Effector memory CD4-positive, alpha-beta T cell (primary cell): ENCODE data around the gene CLP1.

Source experiments
- DNase-seq, 3 donors: peaks; one replicate each; pipeline ENCODE4 v3.0.0-alpha.2; 2020
- H3K27ac ChIP-seq: 2 replicates; pipeline ENCODE4 v1.7.0; 2013; ENCODE audit warnings: mild to moderate bottlenecking, low read length, moderate library complexity; ENCODE audit not compliant: insufficient read depth, poor library complexity, severe bottlenecking
- H3K27me3 ChIP-seq: replicated peaks from 2 replicates; pipeline ENCODE4 v1.7.0; 2013; ENCODE audit warnings: mild to moderate bottlenecking, low read length; ENCODE audit not compliant: insufficient read depth, control insufficient read depth, poor library complexity, severe bottlenecking
- H3K36me3 ChIP-seq: 2 replicates; pipeline ENCODE4 v1.7.0; 2013; ENCODE audit warnings: mild to moderate bottlenecking, low read length, moderate library complexity; ENCODE audit not compliant: control insufficient read depth, insufficient read depth
- H3K4me1 ChIP-seq: 2 replicates; pipeline ENCODE4 v1.7.0; 2013; ENCODE audit warnings: low read length, mild to moderate bottlenecking; ENCODE audit not compliant: control insufficient read depth, insufficient read depth, poor library complexity, severe bottlenecking
- H3K4me3 ChIP-seq: 2 replicates; pipeline ENCODE4 v1.7.0; 2013; ENCODE audit warnings: low read length, low read depth, mild to moderate bottlenecking; ENCODE audit not compliant: insufficient read depth, poor library complexity, severe bottlenecking
- H3K9me3 ChIP-seq: 2 replicates; pipeline ENCODE4 v1.7.0; 2013; ENCODE audit warnings: mild to moderate bottlenecking, low read length, moderate library complexity; ENCODE audit not compliant: control insufficient read depth
- total RNA-seq, 3 donors: gene quantifications; one replicate each; lab custom pipeline; 2026; lab: John Stamatoyannopoulos, UW

CLP1 gene
- 11.0 to 20.1 (median 17.6) reads per million in 3 donors for total RNA-seq

DNA sequence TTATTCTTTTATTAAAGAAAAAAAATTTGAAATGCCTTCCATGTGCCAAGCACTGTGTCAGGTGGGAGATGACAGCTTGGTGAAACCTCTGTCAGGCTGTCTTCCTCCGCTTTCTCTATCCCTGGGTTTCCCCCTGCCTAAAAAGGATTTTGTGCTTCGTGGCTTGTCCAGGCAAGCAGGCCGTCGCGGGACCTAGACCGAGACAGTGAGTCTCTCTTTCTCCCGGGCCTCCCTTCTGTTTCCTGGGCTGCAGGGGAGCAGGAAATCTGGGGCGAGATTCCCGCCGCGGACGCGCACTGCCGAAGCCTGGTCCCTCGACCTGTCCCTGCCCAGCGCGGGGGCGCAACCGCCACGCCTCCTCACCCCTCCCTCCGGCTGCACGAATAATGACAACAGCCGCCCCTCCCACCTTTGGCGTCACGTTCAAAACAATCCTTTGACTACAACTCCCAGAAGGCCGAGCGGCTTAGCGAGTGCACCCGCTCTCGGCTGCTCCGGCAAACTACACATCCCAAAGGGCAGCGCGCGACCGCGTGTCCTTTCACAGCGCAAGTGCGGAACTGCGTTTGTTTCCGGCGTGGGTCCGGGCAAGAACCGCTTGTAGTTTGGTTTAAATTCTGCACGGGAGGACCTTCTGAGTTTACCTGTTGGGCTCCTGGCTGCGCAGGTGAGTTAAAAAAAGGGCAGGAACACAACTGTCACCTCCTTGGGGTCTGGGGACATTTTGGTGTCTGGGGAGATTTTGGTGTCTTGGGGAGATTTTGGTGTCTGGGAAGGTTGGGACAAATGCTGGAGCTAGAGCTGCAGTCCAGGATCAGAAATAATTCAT is at the start of gene CLP1:
Gene CLP1 (plus strand): TSS at position 569 of the 829 bp plus-strand sequence. CDS start 1,715 bp downstream, outside the sequence.
- Histone ChIP-seq H3K36me3 (peaks cover 32% of the 10 kb centered on the region), H3K9me3 (no peaks in the 10 kb centered on the region), H3K4me3 (peak within 1 kb of the TSS; percentile 64), H3K4me1 (peaks cover 9% of the 10 kb centered on the region), H3K27me3 (no peaks in the 10 kb centered on the region), H3K27ac (peak within 1 kb of the TSS; percentile 87)
- peak; percentile 96 to 99 (median 98) for DNase-seq

DNA sequence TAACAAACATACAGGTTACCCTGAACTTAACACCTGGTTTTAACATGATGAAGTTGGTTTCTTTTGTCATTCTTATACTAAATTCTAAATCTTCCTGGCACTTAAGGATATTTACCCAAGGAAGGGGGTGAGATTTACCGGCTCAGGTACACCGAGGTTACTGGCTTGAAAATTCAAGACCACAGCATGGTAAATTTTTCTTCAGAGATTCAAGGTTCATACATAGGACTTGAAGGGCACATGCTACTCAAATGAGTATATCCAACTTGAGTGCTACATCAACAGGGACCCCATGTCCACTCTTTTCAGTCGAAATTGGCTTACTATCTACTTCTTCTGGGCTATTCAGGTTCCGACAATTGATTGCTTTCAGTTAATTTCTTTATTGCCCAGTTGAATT is 47.4 kb upstream of the CLP1 start:
- Histone ChIP-seq H3K27me3 (no peaks in the 10 kb centered on the region), H3K9me3 (no peaks in the 10 kb centered on the region), H3K27ac (no peak overlapping the region), H3K4me3 (no peak overlapping the region), H3K4me1 (no peaks in the 10 kb centered on the region), H3K36me3 (no peaks in the 10 kb centered on the region)
- no peak for DNase-seq

DNA sequence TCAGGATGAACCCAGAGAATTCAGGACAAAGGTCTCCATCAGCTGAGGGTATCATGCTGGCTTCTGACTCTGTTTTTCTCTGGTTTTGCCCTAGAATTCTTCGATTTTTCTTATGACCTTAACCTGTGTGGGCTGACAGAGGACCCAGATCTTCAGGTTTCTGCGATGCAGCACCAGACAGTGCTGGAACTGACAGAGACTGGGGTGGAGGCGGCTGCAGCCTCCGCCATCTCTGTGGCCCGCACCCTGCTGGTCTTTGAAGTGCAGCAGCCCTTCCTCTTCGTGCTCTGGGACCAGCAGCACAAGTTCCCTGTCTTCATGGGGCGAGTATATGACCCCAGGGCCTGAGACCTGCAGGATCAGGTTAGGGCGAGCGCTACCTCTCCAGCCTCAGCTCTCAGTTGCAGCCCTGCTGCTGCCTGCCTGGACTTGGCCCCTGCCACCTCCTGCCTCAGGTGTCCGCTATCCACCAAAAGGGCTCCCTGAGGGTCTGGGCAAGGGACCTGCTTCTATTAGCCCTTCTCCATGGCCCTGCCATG is 43.3 kb upstream of the CLP1 start:
- Histone ChIP-seq H3K36me3 (no peaks in the 10 kb centered on the region), H3K27me3 (no peaks in the 10 kb centered on the region), H3K4me1 (no peaks in the 10 kb centered on the region)

GRCh38 chr11:57615308-57615707 is 42.3 kb upstream of the CLP1 start:
- Histone ChIP-seq H3K27ac (no peak overlapping the region), H3K27me3 (no peaks in the 10 kb centered on the region), H3K36me3 (no peaks in the 10 kb centered on the region), H3K9me3 (no peaks in the 10 kb centered on the region), H3K4me1 (no peaks in the 10 kb centered on the region), H3K4me3 (no peak overlapping the region)
- DNase-seq, result no peak

More for the DNA sequence above, 43.3 kb upstream of the CLP1 start:
- no peaks in the 10 kb centered on the region for H3K9me3 ChIP-seq
- no peak overlapping the region for H3K27ac ChIP-seq
- no peak overlapping the region for H3K4me3 ChIP-seq
- no peak for DNase-seq

DNA sequence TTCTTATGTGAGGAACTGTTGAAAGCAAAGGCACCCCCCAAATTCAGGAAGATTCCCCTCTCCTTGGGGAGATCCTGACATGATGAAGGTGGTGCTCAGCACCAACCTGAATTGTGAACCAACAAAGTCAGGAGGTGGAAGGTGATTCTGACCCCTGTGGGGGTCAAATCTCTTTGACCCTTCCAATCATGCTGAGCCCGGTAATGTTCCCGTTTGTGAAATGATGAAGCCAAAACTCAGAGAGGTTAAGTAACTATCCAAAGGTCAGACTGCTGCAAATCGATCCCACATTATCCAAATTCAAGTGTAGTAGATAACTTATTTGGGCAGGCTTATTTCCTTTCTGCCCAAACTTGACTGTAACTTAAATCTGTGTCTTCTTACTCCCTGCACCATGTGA is 41.0 kb upstream of the CLP1 start:
- no peaks in the 10 kb centered on the region for H3K9me3 ChIP-seq
- no peaks in the 10 kb centered on the region for H3K27me3 ChIP-seq
- no peaks in the 10 kb centered on the region for H3K36me3 ChIP-seq
- H3K27ac ChIP-seq, result no peak overlapping the region
- no peak overlapping the region for H3K4me3 ChIP-seq
- H3K4me1 ChIP-seq, result no peaks in the 10 kb centered on the region
- no peak for DNase-seq

GRCh38 chr11:57618438-57618837 is 39.1 kb upstream of the CLP1 start:
- Histone ChIP-seq H3K9me3 (no peaks in the 10 kb centered on the region), H3K4me1 (no peaks in the 10 kb centered on the region), H3K4me3 (no peak overlapping the region), H3K27ac (no peak overlapping the region), H3K36me3 (no peaks in the 10 kb centered on the region), H3K27me3 (no peaks in the 10 kb centered on the region)
- DNase-seq, result no peak

DNA sequence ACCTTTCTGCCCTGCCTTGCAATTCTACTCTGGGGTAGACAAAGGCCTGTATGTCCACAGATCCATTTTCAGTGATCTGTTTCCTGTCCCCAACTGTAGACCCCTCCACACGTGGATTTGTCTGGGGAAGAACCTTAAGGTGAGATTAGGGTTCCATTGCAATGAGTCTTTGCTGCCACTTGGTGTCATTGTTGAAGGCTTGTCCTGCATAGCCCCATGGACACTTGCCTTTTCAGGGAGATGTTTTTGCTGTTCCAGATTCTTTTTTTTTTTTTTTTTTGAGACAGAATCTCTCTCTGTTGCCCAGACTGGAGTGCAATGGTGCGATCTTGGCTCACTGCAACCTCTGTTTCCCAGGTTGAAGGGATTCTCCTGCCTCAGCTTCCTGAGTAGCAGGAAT is 38.2 kb upstream of the CLP1 start:
- Histone ChIP-seq H3K36me3 (no peaks in the 10 kb centered on the region), H3K27ac (no peak overlapping the region), H3K27me3 (no peaks in the 10 kb centered on the region), H3K9me3 (no peaks in the 10 kb centered on the region), H3K4me1 (no peaks in the 10 kb centered on the region), H3K4me3 (no peak overlapping the region)
- no peak for DNase-seq

- Histone ChIP-seq H3K9me3 (no peaks in the 10 kb centered on the region), H3K4me3 (no peak overlapping the region), H3K27ac (no peak overlapping the region), H3K4me1 (no peaks in the 10 kb centered on the region), H3K27me3 (no peaks in the 10 kb centered on the region), H3K36me3 (no peaks in the 10 kb centered on the region)
- DNase-seq, result no peak
Observed at GRCh38 chr11:57620467-57620866, 37.1 kb upstream of the CLP1 start.

- no peaks in the 10 kb centered on the region for H3K27me3 ChIP-seq
- no peaks in the 10 kb centered on the region for H3K36me3 ChIP-seq
- no peak for DNase-seq
- no peak overlapping the region for H3K27ac ChIP-seq
- H3K9me3 ChIP-seq, result no peaks in the 10 kb centered on the region
- H3K4me3 ChIP-seq, result no peak overlapping the region
- no peaks in the 10 kb centered on the region for H3K4me1 ChIP-seq
Observed at GRCh38 chr11:57622263-57622662, 35.3 kb upstream of the CLP1 start.

- no peak overlapping the region for H3K27ac ChIP-seq
- no peaks in the 10 kb centered on the region for H3K4me1 ChIP-seq
- no peaks in the 10 kb centered on the region for H3K27me3 ChIP-seq
- H3K36me3 ChIP-seq, result no peaks in the 10 kb centered on the region
- no peaks in the 10 kb centered on the region for H3K9me3 ChIP-seq
- H3K4me3 ChIP-seq, result no peak overlapping the region
- no peak for DNase-seq
Observed at GRCh38 chr11:57624864-57625263, 32.7 kb upstream of the CLP1 start.
